HG02642 (cell line): ENCODE measurements around the gene LAMB1.

Experiments used
- ATAC-seq: cut with Tn5 transposase; IDR thresholded peaks from one replicate; pipeline ENCODE4 v1.9.1; 2021; ENCODE audit warnings: mild to moderate bottlenecking; ENCODE audit not compliant: unreplicated experiment, poor library complexity

LAMB1 gene

GRCh38 chr7:107951896-107952295, 51.1 kb downstream of the LAMB1 start:
- ATAC-seq: no peak

GRCh38 chr7:107951172-107951787, 51.7 kb downstream of the LAMB1 start:
- ATAC-seq: no peak

- no peak for ATAC-seq
Observed at GRCh38 chr7:107949443-107949935, 53.5 kb downstream of the LAMB1 start.

- ATAC-seq: no peak
Observed at GRCh38 chr7:107948645-107949442, 54.1 kb downstream of the LAMB1 start.

GRCh38 chr7:107946881-107947280, 56.1 kb downstream of the LAMB1 start:
- ATAC-seq: no peak

- no peak for ATAC-seq
Observed at GRCh38 chr7:107946451-107946850, 56.5 kb downstream of the LAMB1 start.

GRCh38 chr7:107945332-107945731, 57.6 kb downstream of the LAMB1 start:
- no peak for ATAC-seq

- no peak for ATAC-seq
Observed at GRCh38 chr7:107944411-107945169, 58.4 kb downstream of the LAMB1 start.

- no peak for ATAC-seq
Observed at GRCh38 chr7:107943018-107943417, 59.9 kb downstream of the LAMB1 start.

- ATAC-seq: no peak
Observed at GRCh38 chr7:107940951-107941350, 62.0 kb downstream of the LAMB1 start.

- no peak for ATAC-seq
Observed at GRCh38 chr7:107939573-107940489, 63.1 kb downstream of the LAMB1 start.

- ATAC-seq: no peak
Observed at GRCh38 chr7:107938456-107939250, 64.3 kb downstream of the LAMB1 start.

- ATAC-seq: no peak
Observed at GRCh38 chr7:107937531-107937930, 65.4 kb downstream of the LAMB1 start.

- no peak for ATAC-seq
Observed at GRCh38 chr7:107936312-107936711, 66.6 kb downstream of the LAMB1 start.

- no peak for ATAC-seq
Observed at GRCh38 chr7:107934991-107935770, 67.8 kb downstream of the LAMB1 start.

GRCh38 chr7:107933386-107934013, 69.5 kb downstream of the LAMB1 start:
- ATAC-seq: no peak

- ATAC-seq: no peak
Observed at GRCh38 chr7:107932805-107933204, 70.2 kb downstream of the LAMB1 start.
